Tibial artery (tissue), 4 donors: ENCODE measurements around the gene SYK.

Source experiments
- DNase-seq, 2 donors: peaks; one replicate each; pipeline ENCODE4 v3.0.0-alpha.2; 2019
- H3K27ac ChIP-seq, 2 donors: fragments of 200-600 bp; sonication (generic) in 1 of 2; 1 replicate in 1 of 2; 2 replicates in 1 of 2; pipeline ENCODE4 v1.5.1; 2018 to 2019; ENCODE audit warnings: mild to moderate bottlenecking in 1 of 2
- H3K27me3 ChIP-seq, 2 donors: fragments of 200-600 bp; sonication (generic) in 1 of 2; one replicate each; pipeline versions ENCODE4 v1.5.1 to v1.6.0; 2016 to 2019
- H3K36me3 ChIP-seq, 3 donors: fragments of 200-600 bp; sonication (generic) in 2 of 3; one replicate each; pipeline ENCODE4 v1.5.1; 2016 to 2019; ENCODE audit warnings: mild to moderate bottlenecking in 2 of 3
- H3K4me1 ChIP-seq, 4 donors: fragments of 200-600 bp; sonication (generic) in 2 of 4; 1 replicate in 3 of 4; 2 replicates in 1 of 4; pipeline ENCODE4 v1.5.1; 2016 to 2019
- H3K4me3 ChIP-seq, 2 donors: fragments of 200-600 bp; sonication (generic) in 1 of 2; 1 replicate in 1 of 2; 2 replicates in 1 of 2; pipeline ENCODE4 v1.5.1; 2018 to 2019; ENCODE audit warnings: mild to moderate bottlenecking in 2 of 2
- H3K9me3 ChIP-seq, 3 donors: fragments of 200-600 bp; sonication (generic) in 1 of 3; one replicate each; pipeline ENCODE4 v1.5.1; 2016 to 2019
- intact Hi-C: fragments of 100-400 bp; cut with DNase I; formaldehyde crosslinking; loops from one replicate; pipeline ENCODE4 v1.15.0; 2023; ENCODE audit warnings: low total_unique reads
- TF ChIP-seq, protein P1 (sequence below), 2 experiments: fragments of 200-600 bp in 1 of 2; fragments of 450-650 bp in 1 of 2; IDR thresholded peaks; one replicate each; pipeline ENCODE4 v1.5.1; 2017 to 2019; ENCODE audit warnings: antibody characterized with exemption in 2 of 2, mild to moderate bottlenecking in 1 of 2, moderate library complexity in 1 of 2

The SYK gene

DNA sequence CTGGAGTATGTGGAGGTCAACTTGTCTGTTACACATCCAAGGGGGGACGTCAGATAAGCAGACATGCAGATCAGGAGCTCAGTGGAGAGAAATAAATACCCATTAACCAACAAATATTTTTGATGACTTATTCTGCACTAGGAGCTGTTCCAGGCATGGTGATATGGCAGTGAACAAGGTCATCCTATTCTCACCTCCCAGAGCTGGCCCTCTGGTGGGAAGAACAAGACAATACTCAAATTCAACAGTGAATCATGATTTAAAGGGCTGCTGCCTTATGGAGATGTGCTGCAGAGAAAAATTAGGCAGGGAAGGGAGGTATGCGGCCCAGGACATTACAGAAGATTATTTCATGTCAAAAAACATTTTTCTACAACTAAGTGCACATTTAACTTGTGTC lies 36.5 kb downstream of the SYK start:
- DNase-seq = no peak
- no peaks in the 10 kb centered on the region for H3K4me1 ChIP-seq
- H3K9me3 ChIP-seq = no peaks in the 10 kb centered on the region

DNA sequence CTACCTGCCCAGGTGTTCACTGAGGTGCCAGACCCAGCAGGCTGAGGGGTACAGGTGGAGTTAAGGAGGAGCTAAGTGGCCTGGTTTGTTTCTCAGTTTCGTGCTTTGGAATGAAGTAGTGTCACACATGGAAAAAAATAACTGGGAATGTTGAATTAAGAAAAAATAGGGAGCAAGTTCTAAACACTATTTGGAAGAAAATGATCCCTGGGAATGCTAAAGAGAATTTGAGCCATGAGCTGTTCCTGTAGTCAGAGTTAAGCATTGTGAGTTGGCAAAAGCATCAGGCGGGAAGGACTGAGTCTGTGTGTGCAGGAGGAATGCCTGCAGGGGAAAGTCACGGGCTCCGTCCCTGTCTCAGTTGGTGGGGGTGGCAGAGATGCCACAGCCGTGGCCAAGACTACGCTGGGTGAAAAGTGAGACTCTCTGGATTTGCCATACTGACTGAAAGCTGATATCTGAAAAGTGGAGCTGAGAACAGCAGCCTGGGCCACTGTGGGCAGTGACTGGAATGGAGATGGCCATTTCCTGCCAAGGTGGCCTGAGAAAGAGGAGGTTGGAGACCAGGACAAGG lies 37.0 kb downstream of the SYK start:
- H3K36me3 ChIP-seq = no peaks in the 10 kb centered on the region
- TF ChIP-seq, protein P1, sequence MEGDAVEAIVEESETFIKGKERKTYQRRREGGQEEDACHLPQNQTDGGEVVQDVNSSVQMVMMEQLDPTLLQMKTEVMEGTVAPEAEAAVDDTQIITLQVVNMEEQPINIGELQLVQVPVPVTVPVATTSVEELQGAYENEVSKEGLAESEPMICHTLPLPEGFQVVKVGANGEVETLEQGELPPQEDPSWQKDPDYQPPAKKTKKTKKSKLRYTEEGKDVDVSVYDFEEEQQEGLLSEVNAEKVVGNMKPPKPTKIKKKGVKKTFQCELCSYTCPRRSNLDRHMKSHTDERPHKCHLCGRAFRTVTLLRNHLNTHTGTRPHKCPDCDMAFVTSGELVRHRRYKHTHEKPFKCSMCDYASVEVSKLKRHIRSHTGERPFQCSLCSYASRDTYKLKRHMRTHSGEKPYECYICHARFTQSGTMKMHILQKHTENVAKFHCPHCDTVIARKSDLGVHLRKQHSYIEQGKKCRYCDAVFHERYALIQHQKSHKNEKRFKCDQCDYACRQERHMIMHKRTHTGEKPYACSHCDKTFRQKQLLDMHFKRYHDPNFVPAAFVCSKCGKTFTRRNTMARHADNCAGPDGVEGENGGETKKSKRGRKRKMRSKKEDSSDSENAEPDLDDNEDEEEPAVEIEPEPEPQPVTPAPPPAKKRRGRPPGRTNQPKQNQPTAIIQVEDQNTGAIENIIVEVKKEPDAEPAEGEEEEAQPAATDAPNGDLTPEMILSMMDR (IDR thresholded peaks at IDR 0.05) = no peak
- no peak for DNase-seq
- no peaks in the 10 kb centered on the region for H3K9me3 ChIP-seq
- intact Hi-C loops = no loop called here
- no peaks in the 10 kb centered on the region for H3K4me1 ChIP-seq
- no peak overlapping the region for H3K27ac ChIP-seq
- no peaks in the 10 kb centered on the region for H3K27me3 ChIP-seq
- H3K4me3 ChIP-seq = no peak overlapping the region

More for the DNA sequence above, 36.5 kb downstream of the SYK start:
- no peak overlapping the region for H3K4me3 ChIP-seq
- H3K27me3 ChIP-seq = no peaks in the 10 kb centered on the region
- intact Hi-C loops = no loop called here
- no peak overlapping the region for H3K27ac ChIP-seq
- TF ChIP-seq, protein P1 (IDR thresholded peaks at IDR 0.05) = no peak
- no peaks in the 10 kb centered on the region for H3K36me3 ChIP-seq

DNA sequence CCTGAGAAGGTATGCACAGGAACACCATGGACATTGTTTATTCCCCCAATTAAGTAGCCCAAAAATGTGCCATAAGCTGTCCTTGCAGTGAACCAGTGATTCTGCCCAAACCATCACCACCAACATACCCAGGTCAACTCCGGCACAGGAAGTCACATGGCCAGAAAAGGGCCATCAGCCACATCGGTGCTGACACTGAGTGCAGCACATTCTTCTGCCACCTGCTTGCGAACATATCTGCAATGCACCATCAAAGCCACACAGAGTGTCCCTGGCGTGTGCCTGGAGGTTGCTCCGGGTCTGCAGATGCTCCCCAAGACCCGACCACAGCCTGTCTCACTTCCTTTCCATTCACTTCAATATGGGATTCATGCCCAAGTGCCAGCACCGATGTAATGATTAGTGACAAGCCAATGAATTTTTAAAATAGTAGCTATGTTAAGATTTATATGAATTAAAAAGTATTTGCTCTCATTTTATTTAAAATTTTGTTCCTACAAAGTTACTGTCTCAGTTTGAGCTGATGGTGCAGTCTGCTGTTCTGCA lies 37.6 kb downstream of the SYK start:
- H3K27me3 ChIP-seq = no peaks in the 10 kb centered on the region
- no peak for DNase-seq
- no peaks in the 10 kb centered on the region for H3K4me1 ChIP-seq
- intact Hi-C loops = no loop called here
- TF ChIP-seq, protein P1 (IDR thresholded peaks at IDR 0.05) = no peak
- H3K36me3 ChIP-seq = no peaks in the 10 kb centered on the region
- no peak overlapping the region for H3K27ac ChIP-seq
- H3K9me3 ChIP-seq = no peaks in the 10 kb centered on the region
- H3K4me3 ChIP-seq = no peak overlapping the region

DNA sequence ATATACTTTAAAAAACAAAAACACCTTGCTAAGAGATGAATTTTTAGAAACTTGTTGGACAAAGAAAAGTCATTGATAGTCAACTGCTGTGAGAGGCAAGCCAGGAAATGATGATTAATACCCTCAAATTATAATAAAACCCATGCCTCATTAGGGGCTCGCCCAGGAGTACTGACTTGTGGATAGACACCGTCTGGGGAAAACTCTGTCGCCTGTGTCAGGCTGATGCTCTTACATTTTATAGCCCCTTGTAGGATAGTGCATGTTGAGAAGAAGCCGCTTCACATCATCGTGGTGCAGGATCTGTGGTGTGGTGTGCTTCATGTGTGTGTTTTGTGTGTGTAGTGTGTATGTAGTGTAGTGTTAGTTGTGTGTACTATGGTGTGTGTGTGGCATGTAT lies 39.1 kb downstream of the SYK start:
- Histone ChIP-seq H3K36me3 (no peaks in the 10 kb centered on the region), H3K27me3 (no peaks in the 10 kb centered on the region), H3K27ac (no peak overlapping the region), H3K4me1 (no peaks in the 10 kb centered on the region), H3K4me3 (no peak overlapping the region), H3K9me3 (no peaks in the 10 kb centered on the region)
- no peak for DNase-seq
- intact Hi-C loops = no loop called here
- TF ChIP-seq, protein P1 (IDR thresholded peaks at IDR 0.05) = no peak

DNA sequence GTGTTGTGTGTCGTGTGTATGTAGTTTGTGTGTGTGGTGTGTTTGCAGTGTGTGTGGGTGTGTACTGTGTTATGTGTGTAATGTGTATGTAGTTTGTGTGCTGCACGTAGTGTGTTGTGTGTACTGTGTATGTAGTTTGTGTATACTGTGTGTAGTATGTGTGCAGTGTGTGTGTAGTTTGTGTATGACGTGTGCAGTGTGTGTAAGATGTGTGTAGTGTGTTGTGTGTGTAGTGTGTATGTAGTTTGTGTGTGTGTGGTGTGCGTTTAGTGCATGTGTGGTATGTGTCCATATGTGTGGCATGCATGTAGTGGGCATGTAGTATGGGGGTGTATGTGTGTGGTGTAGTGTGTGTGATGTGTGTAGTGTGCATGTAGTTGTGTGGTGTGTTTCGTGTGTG lies 39.6 kb downstream of the SYK start:
- no peak for DNase-seq
- no peaks in the 10 kb centered on the region for H3K36me3 ChIP-seq
- no peaks in the 10 kb centered on the region for H3K27me3 ChIP-seq
- TF ChIP-seq, protein P1 (IDR thresholded peaks at IDR 0.05) = no peak
- H3K4me3 ChIP-seq = no peak overlapping the region
- intact Hi-C loops = no loop called here
- no peaks in the 10 kb centered on the region for H3K9me3 ChIP-seq
- H3K4me1 ChIP-seq = no peaks in the 10 kb centered on the region
- H3K27ac ChIP-seq = no peak overlapping the region

DNA sequence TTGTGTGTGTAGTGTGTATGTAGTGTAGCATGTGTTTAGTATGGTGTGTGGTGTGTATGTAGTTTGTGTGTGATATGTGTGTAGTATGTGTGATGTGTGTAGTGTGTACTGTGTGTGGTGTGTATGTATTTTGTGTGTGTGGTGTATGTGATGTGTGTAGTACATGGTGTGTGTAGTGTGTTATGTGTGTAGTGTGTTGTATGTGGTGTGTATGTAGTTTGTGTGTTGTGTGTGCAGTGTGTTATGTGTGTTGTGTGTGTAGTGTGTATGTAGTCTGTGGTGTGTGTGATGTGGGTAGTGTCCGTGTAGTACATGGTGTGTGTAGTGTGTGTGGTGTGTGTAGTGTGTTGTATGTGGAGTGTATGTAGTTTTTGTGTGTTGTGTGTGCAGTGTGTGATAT lies 40.0 kb downstream of the SYK start:
- no peak overlapping the region for H3K4me3 ChIP-seq
- intact Hi-C loops = no loop called here

More for the DNA sequence above, 40.0 kb downstream of the SYK start:
- TF ChIP-seq, protein P1 (IDR thresholded peaks at IDR 0.05) = no peak
- no peak for DNase-seq
- H3K27ac ChIP-seq = no peak overlapping the region
- H3K9me3 ChIP-seq = no peaks in the 10 kb centered on the region
- H3K4me1 ChIP-seq = no peaks in the 10 kb centered on the region
- H3K36me3 ChIP-seq = no peaks in the 10 kb centered on the region
- H3K27me3 ChIP-seq = no peaks in the 10 kb centered on the region
